HG03095 (cell line): ENCODE results near the gene KCNAB3.

ENCODE experiments used
- ATAC-seq: cut with Tn5 transposase; IDR thresholded peaks from one replicate; pipeline ENCODE4 v1.9.1; 2021; ENCODE audit warnings: moderate library complexity; ENCODE audit not compliant: unreplicated experiment

The KCNAB3 gene

DNA sequence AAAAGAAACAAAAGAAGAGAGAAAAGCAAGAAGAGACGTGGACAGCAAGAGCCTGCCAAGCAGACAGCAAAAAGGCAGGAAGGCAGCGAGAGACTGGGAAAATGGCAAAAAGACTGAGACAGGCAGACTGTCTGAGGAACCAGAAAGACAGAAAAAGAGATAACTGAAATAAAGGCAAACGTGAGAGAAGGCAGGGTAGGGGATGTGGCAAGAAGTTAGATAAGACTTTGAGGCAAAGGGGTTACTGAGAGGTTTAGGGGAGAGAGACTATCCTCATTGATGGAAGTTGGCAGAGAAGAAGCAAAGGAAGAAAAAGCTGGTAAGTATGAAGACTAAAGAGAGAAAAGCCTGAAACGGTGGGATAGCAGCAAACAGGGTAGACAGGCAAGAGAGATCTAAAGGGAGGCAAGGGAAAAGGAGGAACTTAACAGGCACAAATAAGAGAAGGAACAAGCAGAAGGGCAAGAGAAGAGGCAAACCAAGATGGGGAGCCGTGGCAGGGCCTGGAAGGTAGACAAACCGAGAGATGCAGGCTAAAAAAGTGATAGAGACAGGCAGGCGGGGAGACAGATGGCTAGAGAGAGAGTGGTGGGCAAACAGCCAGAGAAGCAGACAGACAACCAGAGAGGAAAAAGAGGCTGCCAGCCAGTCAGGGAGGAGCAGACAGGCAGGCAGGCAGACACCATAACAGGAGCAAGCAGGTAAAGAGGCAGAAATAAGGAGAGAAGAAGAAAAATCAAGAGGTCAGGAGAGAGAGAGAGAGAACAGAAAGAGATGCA is 48.2 kb downstream of the KCNAB3 start:
- no peak for ATAC-seq

DNA sequence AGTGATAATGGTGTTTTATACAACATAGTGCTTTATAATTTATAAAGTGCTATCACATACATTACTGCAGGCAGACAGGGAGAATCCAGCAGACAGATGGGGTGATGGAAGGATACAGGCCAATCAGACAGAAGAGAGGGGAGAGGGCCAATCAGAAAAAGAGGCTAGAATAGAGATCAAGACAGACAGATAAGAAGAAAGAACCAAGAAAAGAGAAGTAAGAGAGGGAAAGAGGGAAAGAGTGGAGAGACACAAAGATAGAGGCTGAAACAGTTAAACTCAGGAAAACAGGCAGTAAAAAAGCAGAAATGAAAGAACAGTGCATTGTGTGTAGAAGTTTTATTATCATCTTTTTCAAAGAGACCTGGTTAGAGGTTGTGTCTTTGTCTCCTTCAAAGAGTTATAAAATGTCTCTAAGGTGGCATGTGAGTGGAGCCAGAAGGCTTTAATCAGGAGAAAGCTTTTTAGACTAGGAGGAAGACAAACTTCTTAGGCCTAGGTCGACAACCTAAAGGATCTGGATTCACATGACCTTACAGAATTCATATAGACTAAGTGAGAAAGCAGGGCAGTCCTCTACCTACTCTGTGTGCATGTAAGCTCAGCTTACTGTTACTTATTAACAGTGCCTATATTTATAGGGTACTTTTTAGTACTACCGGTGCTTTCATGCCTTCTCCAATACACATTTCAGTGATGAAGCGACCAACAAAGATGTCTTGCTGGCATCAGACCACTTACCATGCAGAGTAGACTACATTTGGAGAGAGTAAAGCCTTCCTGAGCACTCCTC is 49.4 kb downstream of the KCNAB3 start:
- no peak for ATAC-seq

DNA sequence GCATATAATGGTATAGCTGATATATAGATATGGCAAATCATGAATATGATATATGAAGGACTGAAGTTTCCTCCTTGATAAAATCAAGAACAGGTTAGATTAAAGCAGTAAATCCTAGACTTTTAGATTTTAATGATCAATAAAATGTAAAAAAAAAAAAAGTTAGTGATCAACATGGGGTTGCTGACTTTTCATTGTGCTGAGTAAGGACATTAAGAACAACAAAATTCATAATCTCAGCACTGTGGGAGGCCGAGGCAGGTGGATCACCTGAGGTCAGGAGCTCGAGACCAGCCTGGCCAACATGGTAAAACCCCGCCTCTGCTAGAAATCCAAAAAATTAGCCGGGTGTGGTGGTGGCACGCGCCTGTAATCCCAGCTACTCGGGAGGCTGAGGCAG is 51.4 kb downstream of the KCNAB3 start:
- no peak for ATAC-seq

DNA sequence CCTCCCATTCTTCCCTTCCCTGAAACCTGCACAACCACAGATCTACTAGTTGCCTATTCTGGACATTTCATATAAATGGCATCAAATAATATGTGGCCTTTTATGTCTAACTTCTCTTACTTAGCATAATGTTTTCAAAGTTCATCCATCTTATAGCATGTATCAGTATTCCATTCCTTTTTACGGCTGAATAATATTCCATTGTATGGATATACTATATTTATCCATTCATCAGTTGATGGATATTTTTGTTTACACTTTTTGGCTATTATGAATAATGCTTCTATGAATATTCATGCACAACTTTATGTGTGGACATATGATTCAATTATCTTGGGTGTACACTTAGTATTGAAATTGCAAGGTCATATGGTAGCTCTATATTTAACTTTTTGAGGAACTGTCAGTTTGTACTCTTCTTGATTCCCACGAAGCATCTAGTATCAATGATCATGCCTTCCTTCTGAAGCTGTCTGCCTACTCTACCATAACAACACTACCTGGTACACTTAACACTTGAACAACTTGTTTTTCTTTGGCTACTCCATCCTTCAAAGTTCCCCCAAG is 53.8 kb downstream of the KCNAB3 start:
- ATAC-seq, result no peak

DNA sequence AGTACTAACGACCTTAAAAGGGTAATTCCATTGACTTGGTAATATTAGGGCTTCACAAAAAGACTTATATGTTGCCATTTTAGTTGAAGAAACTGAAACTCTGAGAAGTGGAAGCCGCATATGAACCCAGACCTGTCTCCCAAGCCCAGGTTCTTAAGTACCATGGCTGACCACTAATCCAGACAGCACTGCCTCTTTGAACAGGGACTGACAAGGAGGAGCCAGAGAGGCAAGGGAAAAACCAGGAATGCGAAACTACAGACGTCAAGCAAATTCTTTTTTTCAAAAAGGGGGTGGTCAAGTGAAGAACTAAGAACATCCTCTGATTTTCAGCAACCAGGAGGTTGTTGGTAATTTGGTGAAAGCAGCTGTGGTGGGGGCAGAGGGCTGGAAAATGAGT is 56.6 kb downstream of the KCNAB3 start:
- no peak for ATAC-seq
